GM21423 (cell line): ENCODE results near the gene CACNB2.

Experiments used
- ATAC-seq: cut with Tn5 transposase; IDR thresholded peaks from one replicate; pipeline ENCODE4 v1.9.1; 2021; ENCODE audit warnings: mild to moderate bottlenecking, moderate library complexity; ENCODE audit not compliant: unreplicated experiment

Gene CACNB2

DNA sequence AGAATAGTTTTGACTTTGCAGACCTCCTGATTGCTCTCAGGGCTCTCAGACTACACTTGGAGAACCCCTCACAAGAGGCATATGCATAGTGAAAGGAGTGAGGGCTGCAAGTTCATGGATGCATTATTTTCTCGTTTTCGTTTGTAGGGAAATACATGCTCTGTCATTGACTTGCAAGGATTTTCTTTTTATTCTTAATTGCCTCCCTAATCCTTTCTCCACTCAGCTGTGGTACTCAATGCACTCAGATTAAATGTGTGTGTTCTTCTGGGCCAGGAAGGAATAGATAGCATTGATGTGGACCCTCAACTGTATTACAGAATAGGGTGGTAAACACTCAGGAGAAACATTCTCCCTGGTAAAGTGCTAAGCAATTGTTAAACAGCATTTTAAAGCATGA, 188.7 kb downstream of the CACNB2 start:
- ATAC-seq: no peak

DNA sequence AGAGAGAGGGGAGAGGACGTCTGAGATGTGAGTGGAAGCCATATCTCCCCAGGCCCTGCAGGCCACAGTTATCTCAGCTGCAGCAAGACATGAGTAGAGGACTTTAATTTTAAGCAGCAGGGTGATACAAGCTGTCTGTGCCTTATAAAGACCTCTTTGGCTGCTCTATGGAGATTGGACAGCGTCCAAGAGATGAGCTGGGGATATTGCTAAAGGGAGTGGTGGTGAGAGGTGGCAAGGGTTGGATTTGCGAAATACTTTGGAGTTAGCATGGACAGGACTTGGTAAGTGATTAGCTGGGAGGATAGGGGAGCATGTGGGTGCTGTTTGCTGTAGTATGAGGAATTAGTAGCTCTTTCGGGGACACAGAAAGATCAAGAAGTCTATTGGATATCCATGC, 191.8 kb downstream of the CACNB2 start:
- ATAC-seq: no peak

DNA sequence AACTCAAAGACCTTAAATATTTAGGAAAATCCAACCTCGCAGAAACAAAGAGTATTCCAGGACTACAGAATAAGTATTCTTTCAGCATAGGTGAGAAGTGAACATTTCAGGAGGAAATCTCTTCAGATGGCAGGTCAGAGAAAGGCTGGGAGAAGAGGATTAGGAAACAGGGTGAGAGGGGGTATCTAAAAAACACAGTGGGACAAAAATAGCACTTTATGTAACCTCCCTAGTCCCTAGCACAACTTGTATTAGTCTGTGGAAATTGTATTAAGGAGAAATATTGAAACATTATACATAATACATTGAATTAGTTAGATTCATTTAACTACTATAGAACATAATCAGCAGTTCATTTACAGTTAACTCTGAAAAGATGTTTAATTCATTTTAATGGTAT, 192.3 kb downstream of the CACNB2 start:
- ATAC-seq: no peak

DNA sequence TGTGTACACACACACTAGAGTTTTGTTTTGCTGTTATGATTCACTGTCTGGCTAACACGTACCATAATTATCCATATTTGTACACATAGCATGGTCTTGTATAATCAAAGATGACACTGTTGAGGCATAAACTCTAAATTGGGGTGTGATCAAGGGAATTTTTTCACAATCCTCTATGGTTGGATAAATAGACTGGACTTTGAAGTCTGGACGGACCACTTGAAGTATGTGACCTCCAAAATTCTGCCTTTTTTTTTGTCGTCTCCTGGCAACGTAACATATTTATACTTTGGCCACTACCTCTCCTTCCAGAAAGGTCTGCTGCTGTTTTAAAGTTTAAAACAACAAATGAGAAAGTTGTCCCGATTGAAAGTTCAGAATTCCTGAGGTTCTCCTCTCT, 193.4 kb downstream of the CACNB2 start:
- no peak for ATAC-seq

DNA sequence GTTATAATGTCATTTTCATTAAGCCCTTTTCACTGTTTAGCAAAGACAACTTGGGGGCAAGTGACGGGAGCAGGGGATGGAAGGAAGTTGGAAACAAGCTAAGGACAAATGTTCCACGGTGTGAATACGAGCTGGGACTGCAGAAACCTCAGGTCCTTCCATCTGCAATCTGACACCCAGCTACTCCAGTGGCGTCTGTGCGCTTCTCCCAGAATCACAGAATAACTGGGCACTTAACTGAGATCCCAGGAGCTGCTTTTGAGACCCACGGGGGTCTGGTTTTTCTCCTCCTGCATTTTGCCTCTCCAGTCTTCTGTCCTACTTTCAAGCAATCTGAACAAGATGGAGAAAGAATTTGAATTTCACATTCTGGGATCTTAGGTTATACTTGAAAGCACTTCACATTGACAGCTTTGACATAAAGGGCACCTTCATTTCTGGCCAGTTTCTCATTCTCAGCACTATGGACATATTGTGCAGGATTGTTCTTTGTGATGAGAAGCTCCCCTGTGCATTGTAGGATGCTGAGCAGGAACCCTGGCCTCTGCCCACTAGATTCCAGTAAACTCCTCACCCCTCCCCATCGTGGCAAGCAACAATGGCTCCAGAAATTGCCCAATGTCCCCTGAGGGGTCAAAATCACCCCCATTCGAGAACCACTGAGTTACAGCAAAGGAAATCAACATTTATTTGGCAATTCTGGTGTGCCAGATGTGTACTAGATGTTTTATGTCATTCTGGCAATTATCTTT, 194.1 kb downstream of the CACNB2 start:
- ATAC-seq: no peak

DNA sequence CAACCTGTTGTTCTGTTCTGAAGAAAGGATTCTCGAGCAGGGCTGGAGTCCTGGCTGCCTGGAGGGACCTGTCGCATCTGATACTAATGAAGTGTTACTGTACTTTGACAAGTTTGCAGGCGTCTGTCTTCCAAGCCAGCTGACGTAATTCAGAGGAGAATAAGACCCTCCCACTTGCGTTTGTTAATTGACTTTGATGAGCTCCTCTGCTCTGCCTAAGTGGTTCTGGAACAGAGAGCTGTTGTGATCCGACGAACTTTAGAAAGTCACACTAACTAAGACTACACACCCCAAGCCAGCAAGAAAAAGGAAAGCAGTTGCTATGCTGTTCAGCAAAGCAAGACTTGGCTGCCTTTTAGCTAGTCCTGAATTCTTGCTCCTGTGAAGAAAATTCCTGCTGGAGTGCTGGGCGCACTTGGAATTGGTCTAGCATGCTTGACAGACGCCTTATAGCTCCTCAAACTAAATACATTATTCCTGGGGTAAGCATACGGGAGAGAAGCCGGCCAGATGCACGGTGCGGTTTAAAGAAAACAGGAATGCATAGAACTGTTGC, 200.3 kb downstream of the CACNB2 start:
- ATAC-seq: no peak

DNA sequence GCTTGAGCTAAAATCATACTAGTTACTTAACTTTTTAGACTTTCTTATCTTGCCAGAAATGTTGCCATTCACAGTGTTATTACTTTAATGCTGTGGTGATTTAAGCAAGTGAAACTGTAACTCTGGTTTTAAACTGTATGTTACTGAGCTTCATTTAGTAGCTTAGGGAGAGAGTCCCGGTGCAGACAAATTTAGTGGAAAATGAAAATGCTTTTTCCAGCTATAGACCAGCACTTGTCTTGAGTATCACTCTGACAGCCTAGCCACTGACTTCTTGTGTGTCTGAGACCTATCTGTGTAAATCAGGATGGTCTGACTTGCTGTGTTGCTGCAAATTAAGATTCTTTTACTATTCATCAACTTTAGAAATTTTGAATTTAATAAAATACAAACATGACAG, 200.8 kb downstream of the CACNB2 start:
- ATAC-seq: no peak

DNA sequence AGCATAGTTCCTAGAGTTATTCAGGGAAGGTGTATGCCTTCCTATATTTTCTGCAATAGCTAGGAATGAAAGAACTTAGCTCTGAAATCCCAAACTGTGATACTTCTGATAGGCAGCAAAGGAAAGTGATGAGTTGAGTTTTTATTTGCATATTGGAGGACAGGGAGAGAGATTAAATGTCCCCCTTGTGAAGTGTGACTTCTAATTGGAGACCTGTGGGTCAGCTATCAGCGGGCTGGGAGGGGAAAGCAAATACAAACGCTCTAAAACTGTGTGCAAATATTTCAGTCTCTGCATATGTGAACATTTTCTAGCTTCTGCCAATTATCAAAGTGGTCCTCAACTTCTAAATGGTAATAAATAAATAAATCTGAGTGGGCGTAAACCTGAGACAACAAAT, 203.3 kb downstream of the CACNB2 start:
- no peak for ATAC-seq

DNA sequence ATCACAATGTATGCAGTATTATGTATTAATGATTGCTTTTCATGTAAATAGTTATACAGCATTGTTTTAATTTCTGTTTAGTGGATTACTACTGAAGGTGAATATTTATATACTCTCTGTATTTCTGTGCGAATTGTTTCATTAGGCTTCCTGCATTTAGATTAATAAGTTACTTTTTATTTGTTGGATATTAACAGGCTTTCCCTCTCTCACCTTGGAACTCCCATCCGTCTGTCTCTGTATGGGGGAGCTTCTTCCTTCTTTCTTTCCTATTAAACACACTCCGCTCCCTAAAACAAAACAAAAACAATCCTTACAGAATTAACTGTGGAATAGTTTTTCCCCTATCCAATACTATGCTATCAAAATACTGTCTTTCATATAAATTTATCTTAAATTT, 205.1 kb downstream of the CACNB2 start:
- ATAC-seq: no peak

DNA sequence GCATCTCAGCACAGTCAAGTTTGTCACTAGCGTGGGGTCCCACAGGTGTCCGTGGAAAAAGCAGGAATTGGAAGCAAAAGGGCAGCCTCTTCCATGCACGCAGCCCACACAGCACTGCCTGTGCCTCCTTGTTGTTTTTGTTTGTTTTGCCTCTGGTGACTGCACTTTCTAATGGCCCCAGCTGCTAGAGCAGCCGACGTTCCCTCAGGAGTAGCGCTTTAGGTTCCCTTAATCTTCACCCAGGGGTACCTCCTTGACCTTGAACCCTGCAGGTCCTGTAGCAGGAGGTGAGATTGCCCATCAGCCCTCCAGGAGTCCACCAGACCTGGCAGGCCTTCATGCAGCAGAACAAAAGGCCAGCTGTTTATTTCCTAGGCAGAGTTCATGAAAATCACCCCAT, 210.1 kb downstream of the CACNB2 start:
- ATAC-seq: no peak

DNA sequence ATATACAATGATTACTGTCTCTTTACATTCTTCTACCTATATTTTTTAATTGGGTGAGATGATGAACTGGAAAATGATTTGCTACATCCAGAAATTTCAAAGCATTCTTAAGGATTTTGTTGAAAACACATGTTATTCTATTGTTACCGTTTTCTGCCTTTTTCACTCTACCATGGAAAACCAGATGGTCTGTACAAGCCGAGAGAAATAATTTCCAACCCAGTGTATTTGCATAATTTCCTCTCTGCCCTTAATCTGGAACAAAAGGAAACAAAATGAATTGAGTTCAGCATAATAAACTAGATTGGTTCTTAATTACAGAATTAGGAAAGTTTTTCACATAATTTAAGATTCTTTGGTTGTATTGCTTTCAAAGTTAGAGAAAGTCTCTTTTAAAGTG, 211.2 kb downstream of the CACNB2 start:
- no peak for ATAC-seq

DNA sequence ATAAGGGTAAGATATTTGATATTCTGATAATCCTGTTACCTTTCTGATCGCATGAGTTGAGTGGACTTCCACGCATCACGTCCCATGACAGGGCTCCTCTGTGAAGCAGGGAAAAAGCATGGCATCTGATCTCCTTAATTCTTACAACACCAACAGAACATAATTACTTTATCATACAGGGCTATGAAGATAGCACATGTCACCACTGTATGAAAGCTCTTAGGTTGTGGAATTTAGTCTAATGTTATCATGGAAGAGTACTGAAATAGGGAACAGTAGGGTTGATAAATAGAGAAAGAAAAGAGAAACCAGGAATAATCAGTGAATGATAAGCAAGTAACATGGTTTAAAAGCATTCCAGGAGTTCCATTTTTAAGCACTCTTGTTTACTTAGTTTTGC, 212.0 kb downstream of the CACNB2 start:
- ATAC-seq: no peak

DNA sequence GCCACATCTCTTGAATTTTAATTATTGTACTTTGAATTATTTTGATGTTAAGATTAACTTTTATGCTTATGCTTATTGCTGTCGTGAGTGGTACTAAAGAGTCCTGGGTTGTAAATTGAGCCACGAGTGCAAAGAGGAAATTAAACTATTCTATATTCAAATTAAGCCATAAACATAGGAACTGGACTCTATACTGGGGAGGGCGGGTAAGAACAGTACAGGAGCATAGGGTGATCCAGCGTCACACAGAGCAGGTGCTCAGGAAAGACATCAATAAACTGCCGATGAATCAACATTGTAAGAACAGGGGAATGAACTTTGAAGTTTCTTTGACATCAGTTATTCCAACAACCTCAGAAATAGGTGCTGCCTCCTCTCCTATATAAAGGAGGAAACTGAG, 219.6 kb downstream of the CACNB2 start:
- ATAC-seq: no peak

DNA sequence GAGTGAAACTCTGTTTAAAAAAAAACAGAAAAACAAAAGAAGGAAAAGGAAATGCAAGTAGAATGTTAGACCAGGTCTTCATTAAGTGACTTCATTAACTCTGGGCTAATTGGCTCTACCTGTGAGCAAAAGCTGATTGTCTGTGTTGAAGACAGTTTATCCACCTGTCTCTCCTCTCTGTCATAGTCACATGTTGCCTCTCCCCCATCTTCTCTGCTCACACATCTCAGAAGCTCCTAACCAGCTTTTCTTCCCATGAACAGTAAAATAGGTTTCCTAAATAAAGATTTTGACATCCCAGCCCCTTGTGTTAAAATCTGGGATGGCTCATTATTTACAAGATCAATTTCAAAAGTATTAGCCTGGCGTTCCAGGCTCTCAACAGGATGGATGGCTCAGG, 222.7 kb downstream of the CACNB2 start:
- ATAC-seq: no peak

DNA sequence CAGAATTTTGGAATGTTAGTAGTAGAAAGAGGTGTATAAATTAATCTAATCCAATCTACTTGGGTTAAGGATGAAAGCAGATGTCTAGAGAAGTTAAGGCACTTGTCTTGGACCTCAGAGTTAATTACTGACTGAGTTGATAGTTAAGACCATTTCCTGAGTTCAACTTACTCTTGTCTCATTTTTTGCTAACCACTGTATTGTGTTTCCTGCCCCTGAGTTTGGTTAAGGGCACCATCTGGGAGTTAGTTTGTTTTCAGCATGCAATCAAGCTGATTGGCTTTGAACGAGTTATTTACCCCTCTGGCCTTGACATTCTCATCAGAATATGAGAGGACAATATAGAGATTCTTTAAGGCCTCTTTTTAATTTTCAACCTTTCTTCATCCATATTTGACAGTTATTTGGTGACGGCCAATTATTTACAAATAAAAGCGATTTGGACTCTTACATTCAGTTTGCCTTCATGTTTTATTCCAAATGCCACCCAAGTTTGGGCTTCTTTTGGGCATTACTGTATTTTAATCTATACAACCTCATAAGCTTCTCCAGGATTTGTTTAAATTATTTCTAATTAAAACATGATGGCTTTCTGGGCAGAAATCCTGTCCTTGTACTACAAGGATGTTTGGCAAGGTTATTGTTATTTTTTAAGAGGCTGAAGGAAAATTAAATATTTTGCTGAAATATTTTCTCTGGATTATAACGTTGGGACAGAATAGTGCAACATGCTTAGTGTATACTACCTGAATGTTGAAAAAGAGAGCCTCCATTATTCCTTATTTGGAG, 225.0 kb downstream of the CACNB2 start:
- peak; percentile 89 for ATAC-seq

DNA sequence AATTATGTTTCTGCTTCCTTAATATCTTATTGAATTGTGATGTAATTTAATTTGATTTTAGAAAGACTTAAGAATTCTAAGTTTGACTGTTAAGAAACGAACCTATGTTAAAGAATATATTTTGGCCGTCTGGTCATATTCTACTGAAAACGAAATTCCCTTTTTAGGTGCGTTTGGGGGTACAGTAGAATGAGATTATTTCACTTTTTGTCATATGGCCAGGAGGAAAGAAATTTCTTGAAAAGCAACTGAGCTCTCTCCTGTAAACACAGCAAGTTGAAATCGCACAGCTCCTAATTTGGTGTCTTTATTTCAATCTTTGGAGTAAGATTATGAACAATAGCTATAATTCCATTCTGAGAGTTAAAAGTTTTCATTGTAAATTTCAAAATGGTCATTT, 227.6 kb downstream of the CACNB2 start:
- no peak for ATAC-seq

DNA sequence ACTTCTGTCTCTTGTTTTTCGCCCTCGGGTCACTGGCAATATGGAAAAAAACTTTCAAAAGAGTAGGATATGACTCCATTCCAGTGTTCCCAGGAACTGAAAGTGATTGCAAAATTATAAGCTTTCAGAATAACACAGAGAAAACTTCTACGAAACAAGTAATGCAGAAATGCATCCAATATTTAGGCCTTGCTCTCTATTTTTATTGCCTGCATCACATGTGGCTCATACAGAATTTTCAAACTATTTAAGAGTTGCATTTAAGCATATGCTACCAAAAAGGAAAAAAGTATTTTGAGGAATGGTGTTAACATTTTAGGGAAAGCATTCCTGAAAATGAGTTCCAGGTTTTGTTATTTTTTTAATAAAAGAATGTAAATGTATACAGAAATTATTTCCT, 228.0 kb downstream of the CACNB2 start:
- ATAC-seq: no peak

DNA sequence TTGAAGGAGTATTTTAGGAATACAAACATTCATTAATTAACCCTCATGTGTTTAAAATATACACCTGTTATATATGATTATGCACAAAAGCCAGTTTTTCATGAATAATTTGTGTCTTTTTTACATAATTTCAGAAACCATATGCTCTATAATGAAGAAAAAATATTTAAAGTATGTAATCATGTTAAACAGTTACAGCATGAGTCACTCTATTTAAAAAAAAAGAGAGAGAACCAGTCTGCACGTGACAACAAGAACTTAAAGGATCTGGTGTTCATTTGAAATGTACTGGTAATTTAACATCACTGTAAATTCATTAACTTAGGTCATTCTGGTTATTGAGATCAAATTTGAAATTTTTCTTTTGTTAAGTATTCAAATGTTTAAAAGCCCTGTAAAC, 228.5 kb downstream of the CACNB2 start:
- no peak for ATAC-seq

DNA sequence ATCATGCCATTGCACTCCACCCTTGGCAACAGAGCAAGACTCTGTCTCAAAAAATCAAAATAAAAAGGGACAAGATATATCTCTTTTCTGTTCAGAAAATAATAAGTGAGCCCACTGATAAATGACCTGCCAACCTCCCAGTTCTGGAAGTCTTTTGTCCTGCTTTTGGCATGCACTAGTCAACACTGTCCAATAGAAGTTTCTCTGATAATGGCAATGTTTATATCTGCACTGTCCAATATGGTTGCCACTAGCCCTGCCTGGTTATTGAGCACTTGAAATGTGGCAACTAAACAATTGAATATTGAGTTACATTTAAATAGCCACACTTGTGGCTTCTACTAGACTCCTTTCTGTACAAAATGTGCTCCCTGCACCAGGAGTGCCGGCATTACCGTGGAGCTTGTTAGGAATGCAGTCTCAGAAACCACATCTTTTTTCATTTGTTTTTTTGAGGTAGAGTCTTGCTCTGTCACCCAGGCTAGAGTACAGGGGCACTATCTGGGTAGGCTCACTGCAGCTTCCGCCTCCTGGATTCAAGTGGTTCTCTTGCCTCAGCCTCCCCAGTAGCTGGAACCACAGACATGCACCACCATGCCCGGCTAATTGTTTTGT, 229.7 kb downstream of the CACNB2 start:
- no peak for ATAC-seq

DNA sequence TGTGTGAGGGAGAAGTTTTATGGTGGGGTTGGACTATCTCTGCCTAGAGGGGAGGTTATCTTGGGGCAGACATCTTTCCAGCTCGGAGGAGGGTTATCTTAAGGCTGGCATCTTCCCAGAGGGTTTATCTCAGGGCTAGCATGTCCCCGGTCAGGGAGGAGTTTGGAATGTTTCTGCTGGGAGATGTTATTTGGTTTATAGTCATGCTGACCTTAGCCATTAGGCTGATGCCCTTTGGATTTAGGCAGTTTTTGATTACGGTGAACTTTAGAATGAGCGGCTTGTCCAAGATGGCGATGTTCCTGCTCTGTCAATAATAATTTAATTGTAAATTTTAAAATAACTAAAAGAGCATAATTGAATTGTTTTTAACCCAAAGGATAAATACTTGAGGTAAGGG, 236.4 kb downstream of the CACNB2 start:
- ATAC-seq: no peak

DNA sequence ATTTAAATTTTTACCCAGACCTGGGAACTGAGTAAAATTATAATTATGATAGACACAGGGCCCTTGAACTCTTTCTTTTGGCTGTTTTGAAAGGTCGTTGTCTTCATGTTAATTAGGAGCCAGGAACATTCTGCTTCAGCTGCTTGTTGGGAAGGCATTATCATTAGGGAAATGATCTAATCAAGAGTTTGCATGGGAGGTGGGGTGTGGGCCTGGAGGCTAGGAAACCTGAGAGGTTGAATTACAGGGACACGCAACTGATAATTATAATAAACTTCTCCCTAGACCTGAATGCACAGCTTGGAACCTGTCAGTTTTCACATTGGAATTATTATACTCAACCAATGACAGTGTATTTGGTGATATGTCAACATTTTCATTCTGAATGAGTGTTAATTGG, 237.7 kb downstream of the CACNB2 start:
- no peak for ATAC-seq

DNA sequence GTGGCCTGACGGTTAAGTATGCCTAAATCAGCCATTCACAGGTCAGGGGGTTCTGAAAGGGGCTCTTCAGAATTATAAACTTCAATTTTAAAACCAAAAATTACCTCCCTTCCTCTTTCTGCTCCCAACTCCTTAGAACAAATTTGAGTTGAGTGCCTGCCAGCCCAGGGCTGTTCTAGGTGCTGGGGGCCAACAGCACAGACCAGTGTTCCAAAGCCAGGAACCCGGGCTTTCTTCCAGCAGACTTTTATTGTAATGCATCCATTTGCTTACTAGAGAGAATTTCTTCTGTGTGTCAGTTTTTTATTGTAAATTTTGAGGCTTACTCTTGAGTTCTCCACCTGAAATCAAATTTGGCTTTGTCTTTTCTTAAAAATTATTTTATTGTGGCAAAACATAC, 238.5 kb downstream of the CACNB2 start:
- ATAC-seq: no peak
